HCT116 (cell line): ENCODE data around the gene HADH. TPM values are rescaled to one million over a fixed set of nuclear protein-coding genes. Genes with fewer than 3 reads are reported as not detected.

ENCODE experiments used
- ATAC-seq: fragments of 200-7000 bp; cut with Tn5 transposase; 2 replicates; pipeline ENCODE4 v1.9.1; 2020; ENCODE audit warnings: mild to moderate bottlenecking, moderate library complexity
- BruUV-seq: library from RNA; stranded (reverse); fragments of 400-500 nt; replicated peaks from 2 replicates; lab custom pipeline; 2021; lab: Mats Ljungman, UMichigan
- CTCF ChIA-PET: fragments of 300-600 bp; sonication (Branson Sonifier 250); formaldehyde crosslinking; loops from one replicate; lab custom pipeline; 2021; ENCODE audit warnings: antibody characterized with exemption; lab: Charles Lee
- POLR2A ChIA-PET: fragments of 300-600, 350-600 bp; sonication (Branson Sonifier 250); formaldehyde crosslinking; loops from one replicate; lab custom pipeline; 2021; ENCODE audit warnings: antibody characterized with exemption; lab: Charles Lee
- RAD21 ChIA-PET, 2 experiments: fragments of 300-600 bp; sonication (Branson Sonifier 250); formaldehyde crosslinking; loops; one replicate each; lab custom pipeline; 2023; ENCODE audit warnings: low total read pairs in 2 of 2; ENCODE audit not compliant: uncharacterized antibody in 2 of 2, unreplicated experiment in 2 of 2, low non-redundant PET in 1 of 2; lab: Charles Lee
- DNase-seq: peaks from one replicate; pipeline ENCODE4 v3.0.0-alpha.2; 2010; ENCODE audit warnings: low read depth, low spot score
- H2AFZ ChIP-seq: fragments of 200-600 bp; shearing (Covaris generic), sonication (generic); 2 replicates; pipeline ENCODE4 v1.6.1; 2017; ENCODE audit warnings: low read depth, mixed run types, mixed read lengths, antibody characterized with exemption, low read length; ENCODE audit not compliant: poor library complexity, severe bottlenecking
- H3K27ac ChIP-seq: 2 replicates; pipeline ENCODE4 v1.5.1; 2012; ENCODE audit warnings: low read depth, low read length
- H3K27me3 ChIP-seq: fragments of 200-600 bp; sonication (generic); 2 replicates; pipeline ENCODE4 v1.6.1; 2016; ENCODE audit warnings: mixed run types, low read length, mixed read lengths; ENCODE audit not compliant: insufficient read depth
- H3K36me3 ChIP-seq, 2 experiments: fragments of 200-500 bp in 1 of 2; fragments of 200-600 bp in 1 of 2; sonication (Bioruptor generic) in 1 of 2; sonication (generic) in 1 of 2; 2 replicates each; pipeline versions ENCODE4 v1.5.1 to v1.6.1; 2014 to 2016; ENCODE audit warnings: low read length in 2 of 2, inconsistent platforms in 1 of 2, mixed read lengths in 1 of 2, mixed run types in 1 of 2; ENCODE audit not compliant: insufficient read depth in 2 of 2, control insufficient read depth in 1 of 2
- H3K4me1 ChIP-seq, 2 experiments: fragments of 200-600 bp in 1 of 2; sonication (generic) in 1 of 2; 2 replicates each; pipeline versions ENCODE4 v1.5.1 to v1.6.1; 2012 to 2017; ENCODE audit warnings: low read length in 2 of 2, inconsistent platforms in 1 of 2, mild to moderate bottlenecking in 1 of 2, mixed read lengths in 1 of 2, mixed run types in 1 of 2, moderate library complexity in 1 of 2; ENCODE audit not compliant: insufficient read depth in 2 of 2, control insufficient read depth in 1 of 2
- H3K4me2 ChIP-seq: fragments of 200-600 bp; sonication (generic); 2 replicates; pipeline ENCODE4 v1.6.1; 2017; ENCODE audit warnings: mixed run types, low read length, mixed read lengths
- H3K4me3 ChIP-seq, 2 experiments: fragments of 200-600 bp in 1 of 2; sonication (generic) in 1 of 2; replicated peaks in 1 of 2; 2 replicates each; pipeline ENCODE4 v1.5.1; 2011 to 2016; ENCODE audit warnings: low read length in 2 of 2, control low read depth in 1 of 2, low read depth in 1 of 2, mild to moderate bottlenecking in 1 of 2, mixed read lengths in 1 of 2, mixed run types in 1 of 2
- H3K79me2 ChIP-seq: fragments of 200-600 bp; sonication (generic); 2 replicates; pipeline ENCODE4 v1.6.1; 2017; ENCODE audit warnings: mild to moderate bottlenecking, mixed run types, low read length, moderate library complexity, mixed read lengths; ENCODE audit not compliant: insufficient read depth
- H3K9ac ChIP-seq: fragments of 200-600 bp; sonication (generic); 2 replicates; pipeline ENCODE4 v1.6.1; 2016; ENCODE audit warnings: low read length, mixed read lengths
- H3K9me2 ChIP-seq: fragments of 200-600 bp; sonication (generic), shearing (Covaris generic); 2 replicates; pipeline ENCODE4 v1.6.1; 2017; ENCODE audit warnings: mixed run types, mild to moderate bottlenecking, moderate library complexity; ENCODE audit not compliant: insufficient read depth
- H3K9me3 ChIP-seq, 2 experiments: fragments of 200-500 bp in 1 of 2; fragments of 200-600 bp in 1 of 2; sonication (Bioruptor generic) in 1 of 2; sonication (generic) in 1 of 2; 2 replicates each; pipeline ENCODE4 v1.6.1; 2014 to 2017; ENCODE audit warnings: low read length in 2 of 2, mixed read lengths in 2 of 2, inconsistent platforms in 1 of 2, low read depth in 1 of 2, mild to moderate bottlenecking in 1 of 2, mixed run types in 1 of 2, moderate library complexity in 1 of 2; ENCODE audit not compliant: control insufficient read depth in 1 of 2, insufficient read depth in 1 of 2
- H4K20me1 ChIP-seq: fragments of 200-600 bp; sonication (generic), shearing (Covaris generic); 2 replicates; pipeline ENCODE4 v1.6.1; 2017; ENCODE audit warnings: mixed run types, mild to moderate bottlenecking, moderate library complexity; ENCODE audit not compliant: insufficient read depth
- ATF3 ChIP-seq: IDR thresholded peaks from 2 replicates; pipeline ENCODE4 v1.6.1; 2012
- CTCF ChIP-seq, 3 experiments: fragments of 200-600 bp in 1 of 3; sonication (generic) in 1 of 3; IDR thresholded peaks in 2 of 3; conservative IDR thresholded peaks in 1 of 3; 2 replicates each; pipeline ENCODE4 v1.5.1; 2012 to 2017; ENCODE audit warnings: low read depth in 2 of 3, low read length in 2 of 3, antibody characterized with exemption in 1 of 3, borderline replicate concordance in 1 of 3, control low read depth in 1 of 3, mild to moderate bottlenecking in 1 of 3, mixed read lengths in 1 of 3, mixed run types in 1 of 3, moderate library complexity in 1 of 3; ENCODE audit not compliant: insufficient read depth in 1 of 3
- EZH2 ChIP-seq: fragments of 200-600 bp; sonication (generic); IDR thresholded peaks from 2 replicates; pipeline ENCODE4 v1.6.1; 2017; ENCODE audit warnings: antibody characterized with exemption, mixed run types
- EZH2phosphoT487 ChIP-seq: fragments of 200-600 bp; IDR thresholded peaks from 2 replicates; pipeline ENCODE4 v1.6.1; 2018; ENCODE audit warnings: antibody characterized with exemption, borderline replicate concordance
- FOSL1 ChIP-seq: IDR thresholded peaks from 2 replicates; pipeline ENCODE4 v1.6.1; 2012; ENCODE audit warnings: low read depth
- POLR2AphosphoS5 ChIP-seq: IDR thresholded peaks from 2 replicates; pipeline ENCODE4 v1.6.1; 2011; ENCODE audit warnings: mild to moderate bottlenecking, low read depth, low read length, moderate library complexity
- RAD21 ChIP-seq: IDR thresholded peaks from 2 replicates; pipeline ENCODE4 v1.6.1; 2012; ENCODE audit warnings: low read depth, mild to moderate bottlenecking
- REST ChIP-seq: IDR thresholded peaks from 2 replicates; pipeline ENCODE4 v1.6.1; 2012; ENCODE audit warnings: low read depth
- SIN3A ChIP-seq: IDR thresholded peaks from 2 replicates; pipeline ENCODE4 v1.6.1; 2012; ENCODE audit warnings: low read depth
- SP1 ChIP-seq: IDR thresholded peaks from 2 replicates; pipeline ENCODE4 v1.6.1; 2012; ENCODE audit warnings: low read depth
- SRF ChIP-seq: IDR thresholded peaks from 2 replicates; pipeline ENCODE4 v1.6.1; 2012; ENCODE audit warnings: low read depth
- TCF7L2 ChIP-seq: IDR thresholded peaks from 2 replicates; pipeline ENCODE4 v1.7.0; 2011; ENCODE audit warnings: borderline replicate concordance, inconsistent platforms; ENCODE audit not compliant: insufficient read depth, insufficient read length; ENCODE audit errors: extremely low read depth
- ZFX ChIP-seq: fragments of 450-650 bp; IDR thresholded peaks from 2 replicates; pipeline ENCODE4 v1.6.1; 2017
- ZNF274 ChIP-seq: fragments of 200-500 bp; sonication (Bioruptor generic); IDR thresholded peaks from 2 replicates; pipeline ENCODE4 v1.6.1; 2014; ENCODE audit warnings: mild to moderate bottlenecking, low read depth, low read length, inconsistent platforms
- intact Hi-C: fragments of 100-400 bp; cut with micrococcal nuclease; formaldehyde crosslinking; loops from 2 replicates; pipeline ENCODE4 v1.10.0; 2022
- total RNA-seq: library from RNA; stranded (reverse); gene quantifications from one replicate; pipeline ENCODE4 v1.2.1, GENCODE V29; 2021; ENCODE audit not compliant: unreplicated experiment

Gene HADH
- total RNA-seq, 1 experiment from 2014 or later = 30.2 TPM

GRCh38 chr4:108072300-108072699 lies 82.6 kb downstream of the HADH start:
- no peak for ATAC-seq
- no peak overlapping the region for H3K9ac ChIP-seq
- H3K27me3 ChIP-seq = peaks cover 8% of the 10 kb centered on the region; the same call in 1 of the 2 replicates
- no peaks in the 10 kb centered on the region for H3K36me3 ChIP-seq
- H3K27ac ChIP-seq = no peak overlapping the region
- H3K4me3 ChIP-seq = no peak overlapping the region
- TF ChIP-seq TCF7L2 = no peak
- no peak for TF ChIP-seq RAD21
- TF ChIP-seq CTCF (IDR thresholded peaks at IDR 0.05 in 2 of 3, conservative IDR thresholded peaks at IDR 0.05 in 1 of 3; ENCODE audit: borderline replicate concordance in 1 of 3, insufficient read depth in 1 of 3, low read depth in 2 of 3, low read length in 2 of 3) = no peak
- TF ChIP-seq ATF3 = no peak
- TF ChIP-seq EZH2 = no peak
- TF ChIP-seq SRF = no peak
- no peak for TF ChIP-seq FOSL1
- TF ChIP-seq SP1 = no peak
- no peak for TF ChIP-seq POLR2AphosphoS5
- TF ChIP-seq REST = no peak
- no peak for TF ChIP-seq ZFX
- TF ChIP-seq EZH2phosphoT487 = no peak
- no peak for TF ChIP-seq SIN3A
- no peak for TF ChIP-seq ZNF274
- TF ChIP-seq, all 23 proteins: peak for 0
- no peak overlapping the region for H2AFZ ChIP-seq
- no peaks in the 10 kb centered on the region for H4K20me1 ChIP-seq
- H3K9me3 ChIP-seq = no peaks in the 10 kb centered on the region
- no TSS peak for BruUV-seq
- no peaks in the 10 kb centered on the region for H3K4me1 ChIP-seq
- ChIA-PET POLR2A (no interaction called here), RAD21 (no interaction called here), CTCF (no interaction called here)
- H3K9me2 ChIP-seq = no peaks in the 10 kb centered on the region
- no peaks in the 10 kb centered on the region for H3K79me2 ChIP-seq
- no peak overlapping the region for H3K4me2 ChIP-seq
- intact Hi-C loops = no loop called here
- DNase-seq = no peak
